Measurements from ENCODE around the gene MPV17L.
"Not testable (repeated sequence)": the region's sequence is repeated elsewhere in the genome, so short reads cannot be mapped to it uniquely, and the experiment has no call there.

MPV17L gene

DNA sequence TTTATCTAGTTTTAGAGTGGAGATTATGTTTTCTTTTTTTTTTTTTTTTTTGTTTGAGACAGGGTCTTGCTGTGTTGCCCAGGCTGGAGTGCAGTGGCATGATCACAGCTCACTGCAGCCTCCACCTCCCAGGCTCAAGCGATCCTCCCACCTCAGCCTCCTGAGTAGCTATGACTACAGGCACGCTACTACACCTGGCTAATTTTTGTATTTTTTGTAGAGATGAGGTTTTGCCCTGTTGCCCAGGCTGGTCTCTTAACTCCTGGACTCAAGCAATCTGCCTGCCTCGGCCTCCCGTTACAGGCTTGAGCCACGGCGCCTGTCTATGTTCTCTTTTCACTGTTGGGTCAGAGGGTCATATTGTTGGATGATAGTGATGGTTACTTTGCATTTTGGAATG, 4.8 kb downstream of the MPV17L start:
- not testable (repeated sequence) for H2BK12ac ChIP-seq (ENCODE audit: low read length); H3K23ac ChIP-seq (ENCODE audit: low read depth, low read length, poor library complexity); H3K4me1 ChIP-seq (ENCODE audit: control insufficient read depth in 2 of 2, insufficient read depth in 1 of 2, low read depth in 1 of 2, low read length in 2 of 2); H3K18ac ChIP-seq (ENCODE audit: low read length); H2BK5ac ChIP-seq (ENCODE audit: low read length); H4K91ac ChIP-seq (ENCODE audit: low read depth, low read length, poor library complexity); H2AFZ ChIP-seq (ENCODE audit: low read length); H3K4ac ChIP-seq (ENCODE audit: low read length); H3K9me3 ChIP-seq (replicated peaks in 1 of 2; ENCODE audit: control insufficient read depth in 2 of 2, insufficient read depth in 1 of 2, low read depth in 1 of 2, low read length in 2 of 2); DNase-seq (ENCODE audit: low spot score); H3K4me2 ChIP-seq (ENCODE audit: insufficient read depth, low read length, poor library complexity, severe bottlenecking); H3K4me3 ChIP-seq (ENCODE audit: low read length in 2 of 2); H2BK15ac ChIP-seq (ENCODE audit: low read length); H2AK5ac ChIP-seq (ENCODE audit: low read depth, low read length); H3K27me3 ChIP-seq (ENCODE audit: control insufficient read depth in 3 of 3, insufficient read depth in 3 of 3, low read depth in 1 of 3, low read length in 3 of 3); H3K27ac ChIP-seq (replicated peaks; ENCODE audit: low read length); H3K9ac ChIP-seq (ENCODE audit: low read depth, low read length, poor library complexity); H3K36me3 ChIP-seq (replicated peaks in 1 of 2; ENCODE audit: control insufficient read depth in 2 of 2, insufficient read depth in 2 of 2, low read length in 2 of 2); H3K14ac ChIP-seq (ENCODE audit: low read length); H4K8ac ChIP-seq (ENCODE audit: low read depth, low read length); H2BK120ac ChIP-seq (ENCODE audit: low read depth, low read length); H3K79me1 ChIP-seq (ENCODE audit: low read depth, low read length)
- WGBS, 2 donors (ENCODE audit: extremely low coverage in 2 of 2, insufficient read length in 2 of 2, insufficient replicate concordance in 1 of 2): no CpG with 5 or more reads among the region's 6 CpGs

DNA sequence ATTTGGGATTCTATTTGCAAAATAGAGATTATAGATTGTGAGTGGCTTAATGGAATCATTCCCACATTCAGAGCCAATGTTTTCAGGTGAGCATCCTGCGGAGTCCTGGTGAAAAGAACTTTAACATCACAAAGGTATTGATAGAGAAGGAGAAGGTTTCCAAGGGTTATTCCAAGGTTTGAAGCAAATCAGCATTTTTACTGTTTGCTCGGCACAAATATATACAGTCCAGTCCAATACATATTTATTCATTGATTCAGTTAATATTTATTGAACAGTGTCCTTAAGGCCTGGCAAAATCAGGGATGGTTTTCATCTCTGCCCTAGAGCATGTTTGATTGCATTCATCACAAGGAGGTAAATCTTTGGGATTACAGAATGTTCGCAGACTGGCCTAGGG, 6.4 kb downstream of the MPV17L start:
- no peak overlapping the region for H3K18ac ChIP-seq (ENCODE audit: low read length)
- no peak overlapping the region for H3K4me3 ChIP-seq (ENCODE audit: low read length in 2 of 2)
- no peak overlapping the region for H2AFZ ChIP-seq (ENCODE audit: low read length)
- H3K36me3 ChIP-seq (replicated peaks in 1 of 2; ENCODE audit: control insufficient read depth in 2 of 2, insufficient read depth in 2 of 2, low read length in 2 of 2): no peaks in the 10 kb centered on the region
- H2BK120ac ChIP-seq (ENCODE audit: low read depth, low read length): no peak overlapping the region
- H2BK12ac ChIP-seq (ENCODE audit: low read length): no peak overlapping the region
- H3K4ac ChIP-seq (ENCODE audit: low read length): no peak overlapping the region
- no peak overlapping the region for H3K23ac ChIP-seq (ENCODE audit: low read depth, low read length, poor library complexity)
- H3K4me2 ChIP-seq (ENCODE audit: insufficient read depth, low read length, poor library complexity, severe bottlenecking): no peak overlapping the region
- no peak overlapping the region for H3K27ac ChIP-seq (replicated peaks; ENCODE audit: low read length)
- H3K14ac ChIP-seq (ENCODE audit: low read length): no peak overlapping the region
- DNase-seq (ENCODE audit: low spot score): no peak
- no CpG with 5 or more reads among the region's 3 CpGs for WGBS, 2 donors (ENCODE audit: extremely low coverage in 2 of 2, insufficient read length in 2 of 2, insufficient replicate concordance in 1 of 2)
- peaks cover 0 to 7% (median 0%) of the 10 kb centered on the region in 3 experiments for H3K27me3 ChIP-seq (ENCODE audit: control insufficient read depth in 3 of 3, insufficient read depth in 3 of 3, low read depth in 1 of 3, low read length in 3 of 3)
- no peak overlapping the region for H2AK5ac ChIP-seq (ENCODE audit: low read depth, low read length)
- no peak overlapping the region for H2BK5ac ChIP-seq (ENCODE audit: low read length)
- H3K9ac ChIP-seq (ENCODE audit: low read depth, low read length, poor library complexity): no peak overlapping the region
- no peak overlapping the region for H4K91ac ChIP-seq (ENCODE audit: low read depth, low read length, poor library complexity)
- no peaks in the 10 kb centered on the region for H3K79me1 ChIP-seq (ENCODE audit: low read depth, low read length)
- H3K9me3 ChIP-seq (replicated peaks in 1 of 2; ENCODE audit: control insufficient read depth in 2 of 2, insufficient read depth in 1 of 2, low read depth in 1 of 2, low read length in 2 of 2): no peaks in the 10 kb centered on the region
- no peak overlapping the region for H2BK15ac ChIP-seq (ENCODE audit: low read length)
- H4K8ac ChIP-seq (ENCODE audit: low read depth, low read length): no peak overlapping the region
- H3K4me1 ChIP-seq (ENCODE audit: control insufficient read depth in 2 of 2, insufficient read depth in 1 of 2, low read depth in 1 of 2, low read length in 2 of 2): no peaks in the 10 kb centered on the region

DNA sequence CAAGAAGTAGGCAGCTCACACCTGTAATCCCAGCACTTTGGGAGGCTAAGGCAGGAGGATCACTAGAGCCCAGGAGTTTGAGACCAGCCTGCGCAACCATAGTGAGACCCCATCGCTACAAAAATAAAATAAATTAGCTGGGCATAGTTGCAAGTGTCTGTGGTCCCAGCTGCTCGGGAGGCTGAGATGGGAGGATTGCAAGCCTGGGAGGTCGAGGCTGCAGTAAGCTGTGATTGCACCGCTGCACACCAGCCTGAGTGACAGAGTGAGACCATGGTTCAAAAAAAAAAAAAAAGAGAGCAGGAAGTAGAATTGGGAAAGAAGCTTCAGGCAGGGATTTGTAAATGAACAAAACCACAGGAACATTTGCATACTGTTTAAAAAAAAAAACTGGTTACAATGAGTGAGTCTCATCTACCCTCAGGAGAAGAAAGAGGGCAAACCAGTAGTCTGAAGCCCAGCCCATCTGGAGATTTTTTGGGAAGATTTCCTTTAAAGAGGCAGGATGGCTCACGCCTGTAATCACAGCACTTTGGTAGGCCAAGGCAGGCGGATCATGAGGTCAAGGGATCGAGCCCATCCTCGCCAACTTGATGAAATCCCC, 7.9 kb downstream of the MPV17L start:
- H2BK12ac ChIP-seq (ENCODE audit: low read length): no peak overlapping the region
- H3K4ac ChIP-seq (ENCODE audit: low read length): no peak overlapping the region
- H3K14ac ChIP-seq (ENCODE audit: low read length): no peak overlapping the region
- no peak overlapping the region for H4K91ac ChIP-seq (ENCODE audit: low read depth, low read length, poor library complexity)
- H3K9me3 ChIP-seq (replicated peaks in 1 of 2; ENCODE audit: control insufficient read depth in 2 of 2, insufficient read depth in 1 of 2, low read depth in 1 of 2, low read length in 2 of 2): no peaks in the 10 kb centered on the region
- H3K27me3 ChIP-seq (ENCODE audit: control insufficient read depth in 3 of 3, insufficient read depth in 3 of 3, low read depth in 1 of 3, low read length in 3 of 3): no peaks in the 10 kb centered on the region
- H2BK5ac ChIP-seq (ENCODE audit: low read length): no peak overlapping the region
- H2BK120ac ChIP-seq (ENCODE audit: low read depth, low read length): no peak overlapping the region
- H4K8ac ChIP-seq (ENCODE audit: low read depth, low read length): no peak overlapping the region
- H2BK15ac ChIP-seq (ENCODE audit: low read length): no peak overlapping the region
- no CpG with 5 or more reads among the region's 9 CpGs for whole genome bisulfite sequencing, 2 donors (ENCODE audit: extremely low coverage in 2 of 2, insufficient read length in 2 of 2, insufficient replicate concordance in 1 of 2)
- no peak overlapping the region for H3K23ac ChIP-seq (ENCODE audit: low read depth, low read length, poor library complexity)
- no peak overlapping the region for H3K9ac ChIP-seq (ENCODE audit: low read depth, low read length, poor library complexity)
- H3K27ac ChIP-seq (replicated peaks; ENCODE audit: low read length): no peak overlapping the region
- DNase-seq (ENCODE audit: low spot score): no peak
- no peaks in the 10 kb centered on the region for H3K36me3 ChIP-seq (replicated peaks in 1 of 2; ENCODE audit: control insufficient read depth in 2 of 2, insufficient read depth in 2 of 2, low read length in 2 of 2)
- no peak overlapping the region for H2AFZ ChIP-seq (ENCODE audit: low read length)
- no peak overlapping the region for H3K4me3 ChIP-seq (ENCODE audit: low read length in 2 of 2)
- H2AK5ac ChIP-seq (ENCODE audit: low read depth, low read length): no peak overlapping the region
- H3K18ac ChIP-seq (ENCODE audit: low read length): no peak overlapping the region
- H3K4me2 ChIP-seq (ENCODE audit: insufficient read depth, low read length, poor library complexity, severe bottlenecking): no peak overlapping the region
- no peaks in the 10 kb centered on the region for H3K79me1 ChIP-seq (ENCODE audit: low read depth, low read length)
- no peaks in the 10 kb centered on the region for H3K4me1 ChIP-seq (ENCODE audit: control insufficient read depth in 2 of 2, insufficient read depth in 1 of 2, low read depth in 1 of 2, low read length in 2 of 2)

DNA sequence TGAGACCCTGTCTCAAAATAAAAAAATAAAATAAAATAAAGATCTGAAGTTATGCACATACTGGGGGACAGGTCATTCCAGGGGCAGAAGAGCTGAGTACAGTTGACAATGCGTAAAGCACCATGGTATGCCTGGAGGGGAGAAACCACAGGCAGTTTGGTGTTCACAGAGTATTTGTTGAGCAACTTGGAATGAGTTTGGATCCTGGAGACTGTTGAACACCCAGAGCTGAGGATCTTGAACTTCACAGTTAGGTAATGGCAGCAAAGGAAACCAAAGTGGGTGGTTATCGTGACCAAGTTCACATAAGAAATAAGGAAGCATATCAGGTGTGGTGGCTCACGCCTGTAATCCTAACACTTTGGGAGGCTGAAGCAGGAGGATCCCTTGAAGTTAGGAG, 8.5 kb downstream of the MPV17L start:
- H3K36me3 ChIP-seq (replicated peaks in 1 of 2; ENCODE audit: control insufficient read depth in 2 of 2, insufficient read depth in 2 of 2, low read length in 2 of 2); H3K18ac ChIP-seq (ENCODE audit: low read length); H3K9ac ChIP-seq (ENCODE audit: low read depth, low read length, poor library complexity); H2BK120ac ChIP-seq (ENCODE audit: low read depth, low read length); H3K27ac ChIP-seq (replicated peaks; ENCODE audit: low read length); H2AFZ ChIP-seq (ENCODE audit: low read length); H3K27me3 ChIP-seq (ENCODE audit: control insufficient read depth in 3 of 3, insufficient read depth in 3 of 3, low read depth in 1 of 3, low read length in 3 of 3); H3K4me1 ChIP-seq (ENCODE audit: control insufficient read depth in 2 of 2, insufficient read depth in 1 of 2, low read depth in 1 of 2, low read length in 2 of 2); H3K79me1 ChIP-seq (ENCODE audit: low read depth, low read length); H2BK5ac ChIP-seq (ENCODE audit: low read length); H3K4me2 ChIP-seq (ENCODE audit: insufficient read depth, low read length, poor library complexity, severe bottlenecking); H2BK12ac ChIP-seq (ENCODE audit: low read length); H3K14ac ChIP-seq (ENCODE audit: low read length); H3K4me3 ChIP-seq (ENCODE audit: low read length in 2 of 2); H4K91ac ChIP-seq (ENCODE audit: low read depth, low read length, poor library complexity); H3K23ac ChIP-seq (ENCODE audit: low read depth, low read length, poor library complexity); H3K9me3 ChIP-seq (replicated peaks in 1 of 2; ENCODE audit: control insufficient read depth in 2 of 2, insufficient read depth in 1 of 2, low read depth in 1 of 2, low read length in 2 of 2); DNase-seq (ENCODE audit: low spot score); H4K8ac ChIP-seq (ENCODE audit: low read depth, low read length); H2BK15ac ChIP-seq (ENCODE audit: low read length); H2AK5ac ChIP-seq (ENCODE audit: low read depth, low read length); H3K4ac ChIP-seq (ENCODE audit: low read length): not testable (repeated sequence)
- no CpG with 5 or more reads among the region's 3 CpGs for WGBS, 2 donors (ENCODE audit: extremely low coverage in 2 of 2, insufficient read length in 2 of 2, insufficient replicate concordance in 1 of 2)
